ENCODE results near the gene RNASEH2B.

The RNASEH2B gene

GRCh38 chr13:50942630-50943311 lies 33.2 kb downstream of the RNASEH2B start:
- no peak for DNase-seq

GRCh38 chr13:50945669-50946068 lies 36.1 kb downstream of the RNASEH2B start:
- DNase-seq, result no peak

- no peak for DNase-seq
These were observed 39.0 kb downstream of the RNASEH2B start for GRCh38 chr13:50948601-50949000.

- DNase-seq, result no peak
These were observed 41.3 kb downstream of the RNASEH2B start for GRCh38 chr13:50950849-50951248.

- DNase-seq, result no peak
These were observed 41.8 kb downstream of the RNASEH2B start for GRCh38 chr13:50951366-50951765.

- DNase-seq, result no peak
These were observed 45.6 kb downstream of the RNASEH2B start for GRCh38 chr13:50955241-50955640.

GRCh38 chr13:50955798-50956197 lies 46.2 kb downstream of the RNASEH2B start:
- DNase-seq, result no peak

GRCh38 chr13:50957620-50958019 lies 48.0 kb downstream of the RNASEH2B start:
- DNase-seq, result no peak

- no peak for DNase-seq
These were observed 60.1 kb downstream of the RNASEH2B start for GRCh38 chr13:50969691-50970090.

- no peak for DNase-seq
These were observed 61.4 kb downstream of the RNASEH2B start for GRCh38 chr13:50970956-50971355.

- DNase-seq, result no peak
These were observed 64.7 kb downstream of the RNASEH2B start for GRCh38 chr13:50974268-50974667.

- DNase-seq, result no peak
These were observed 69.6 kb downstream of the RNASEH2B start for GRCh38 chr13:50979187-50979586.

GRCh38 chr13:50981686-50982085 lies 72.1 kb downstream of the RNASEH2B start:
- DNase-seq, result no peak

GRCh38 chr13:50989476-50989875 lies 79.9 kb downstream of the RNASEH2B start:
- DNase-seq, result no peak

- no peak for DNase-seq
These were observed 80.7 kb downstream of the RNASEH2B start for GRCh38 chr13:50990065-50990817.

- DNase-seq, result no peak
These were observed 81.4 kb downstream of the RNASEH2B start for GRCh38 chr13:50990818-50991506.

- DNase-seq, result no peak
These were observed 82.3 kb downstream of the RNASEH2B start for GRCh38 chr13:50991579-50992521.

- no peak for DNase-seq
These were observed 83.8 kb downstream of the RNASEH2B start for GRCh38 chr13:50993371-50993770.

GRCh38 chr13:50993934-50994333 lies 84.3 kb downstream of the RNASEH2B start:
- DNase-seq, result no peak

- DNase-seq, result no peak
These were observed 85.1 kb downstream of the RNASEH2B start for GRCh38 chr13:50994651-50995050.

GRCh38 chr13:50995854-50996253 lies 86.3 kb downstream of the RNASEH2B start:
- no peak for DNase-seq

- DNase-seq, result no peak
These were observed 88.7 kb downstream of the RNASEH2B start for GRCh38 chr13:50998326-50998725.

GRCh38 chr13:50999641-51000040 lies 90.0 kb downstream of the RNASEH2B start:
- no peak for DNase-seq
